Measurements from ENCODE around the gene FREM2.

FREM2 gene

DNA sequence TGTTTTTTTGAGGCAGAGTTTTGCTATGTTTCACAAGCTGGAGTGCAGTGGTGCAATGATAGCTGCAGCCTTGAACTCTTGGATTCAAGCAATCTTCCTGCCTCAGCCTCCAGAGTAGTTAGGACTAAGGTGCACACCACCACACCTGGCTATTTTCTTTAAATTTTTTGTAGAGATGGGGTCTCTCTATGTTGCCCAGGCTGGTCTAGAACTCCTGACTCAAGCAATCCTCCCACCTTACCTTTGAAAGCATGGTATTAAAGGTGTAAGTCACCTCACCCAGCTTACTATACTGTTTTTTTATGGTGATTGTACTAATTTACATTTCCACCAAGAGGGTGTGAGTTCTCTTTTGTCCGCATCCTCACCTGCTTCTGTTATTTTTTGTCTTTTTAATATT, 110.0 kb downstream of the FREM2 start:
- H3K4me3 ChIP-seq (ENCODE audit: control insufficient read depth, low read depth, low read length), result no peak overlapping the region
- DNase-seq (ENCODE audit: low read depth), result no peak
- TF ChIP-seq, protein P1, sequence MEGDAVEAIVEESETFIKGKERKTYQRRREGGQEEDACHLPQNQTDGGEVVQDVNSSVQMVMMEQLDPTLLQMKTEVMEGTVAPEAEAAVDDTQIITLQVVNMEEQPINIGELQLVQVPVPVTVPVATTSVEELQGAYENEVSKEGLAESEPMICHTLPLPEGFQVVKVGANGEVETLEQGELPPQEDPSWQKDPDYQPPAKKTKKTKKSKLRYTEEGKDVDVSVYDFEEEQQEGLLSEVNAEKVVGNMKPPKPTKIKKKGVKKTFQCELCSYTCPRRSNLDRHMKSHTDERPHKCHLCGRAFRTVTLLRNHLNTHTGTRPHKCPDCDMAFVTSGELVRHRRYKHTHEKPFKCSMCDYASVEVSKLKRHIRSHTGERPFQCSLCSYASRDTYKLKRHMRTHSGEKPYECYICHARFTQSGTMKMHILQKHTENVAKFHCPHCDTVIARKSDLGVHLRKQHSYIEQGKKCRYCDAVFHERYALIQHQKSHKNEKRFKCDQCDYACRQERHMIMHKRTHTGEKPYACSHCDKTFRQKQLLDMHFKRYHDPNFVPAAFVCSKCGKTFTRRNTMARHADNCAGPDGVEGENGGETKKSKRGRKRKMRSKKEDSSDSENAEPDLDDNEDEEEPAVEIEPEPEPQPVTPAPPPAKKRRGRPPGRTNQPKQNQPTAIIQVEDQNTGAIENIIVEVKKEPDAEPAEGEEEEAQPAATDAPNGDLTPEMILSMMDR (IDR thresholded peaks at IDR 0.05; ENCODE audit: control insufficient read depth, insufficient read depth, low read depth, low read length, missing control alignments), result no peak

DNA sequence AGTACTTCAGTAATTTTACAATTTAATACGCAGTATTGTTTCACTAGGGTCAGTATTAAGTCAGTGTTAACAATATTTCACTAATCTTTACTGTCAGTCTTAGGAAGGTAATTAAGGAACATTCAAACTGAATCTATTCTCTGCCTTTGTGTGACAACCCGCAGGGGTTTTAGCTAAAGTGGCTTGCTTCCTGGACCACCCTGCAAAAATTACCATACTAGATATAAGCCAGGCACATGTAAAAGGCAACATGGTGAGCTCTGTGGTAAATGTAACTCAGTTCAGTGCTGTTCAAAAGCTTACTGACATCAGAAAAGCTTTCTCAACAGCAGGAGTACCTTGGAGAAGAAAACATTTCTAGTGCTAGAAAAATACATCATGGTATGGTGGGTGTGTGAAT, 116.7 kb downstream of the FREM2 start:
- TF ChIP-seq, protein P1 (IDR thresholded peaks at IDR 0.05; ENCODE audit: control insufficient read depth, insufficient read depth, low read depth, low read length, missing control alignments), result no peak
- DNase-seq (ENCODE audit: low read depth), result no peak
- H3K4me3 ChIP-seq (ENCODE audit: control insufficient read depth, low read depth, low read length), result no peak overlapping the region

DNA sequence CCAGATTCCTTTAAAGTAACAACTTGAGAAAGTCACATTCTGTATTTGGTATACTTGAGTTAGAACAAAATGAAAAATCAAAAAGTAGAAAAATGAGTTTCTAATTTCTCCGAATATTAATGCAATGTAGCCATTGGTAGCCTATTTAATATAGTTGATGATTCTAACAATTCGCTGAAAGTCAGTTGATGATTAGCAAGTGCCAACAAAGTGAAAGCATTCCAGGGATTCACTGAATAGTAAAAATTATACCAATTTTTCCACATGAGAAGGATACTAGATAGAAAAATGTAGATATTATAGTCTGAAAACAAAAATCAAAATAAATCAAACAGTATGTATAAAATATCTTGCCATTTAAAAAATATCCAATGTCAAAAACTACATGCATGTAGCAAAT, 117.2 kb downstream of the FREM2 start:
- TF ChIP-seq, protein P1 (IDR thresholded peaks at IDR 0.05; ENCODE audit: control insufficient read depth, insufficient read depth, low read depth, low read length, missing control alignments), result no peak
- H3K4me3 ChIP-seq (ENCODE audit: control insufficient read depth, low read depth, low read length), result no peak overlapping the region
- no peak for DNase-seq (ENCODE audit: low read depth)

DNA sequence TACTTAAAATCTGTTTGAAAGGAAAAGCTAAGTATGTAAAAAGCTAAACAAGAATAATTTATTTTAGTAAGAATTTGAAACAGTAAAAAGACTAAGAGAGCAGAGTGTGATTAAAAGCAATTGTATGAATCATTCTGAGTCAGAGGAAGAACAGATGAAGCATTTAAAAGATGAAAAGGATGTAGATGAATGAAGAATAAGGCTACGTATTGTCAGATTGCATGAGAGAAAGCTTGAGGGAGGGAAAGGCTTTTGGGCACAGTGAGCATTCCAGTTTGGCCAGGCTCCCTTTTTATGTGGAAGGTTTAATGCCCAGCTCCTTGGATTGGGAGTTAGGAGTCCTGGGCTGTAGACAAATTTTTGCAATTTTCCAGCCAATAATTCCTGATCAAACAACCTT, 117.7 kb downstream of the FREM2 start:
- TF ChIP-seq, protein P1 (IDR thresholded peaks at IDR 0.05; ENCODE audit: control insufficient read depth, insufficient read depth, low read depth, low read length, missing control alignments), result no peak
- H3K4me3 ChIP-seq (ENCODE audit: control insufficient read depth, low read depth, low read length), result no peak overlapping the region
- no peak for DNase-seq (ENCODE audit: low read depth)

DNA sequence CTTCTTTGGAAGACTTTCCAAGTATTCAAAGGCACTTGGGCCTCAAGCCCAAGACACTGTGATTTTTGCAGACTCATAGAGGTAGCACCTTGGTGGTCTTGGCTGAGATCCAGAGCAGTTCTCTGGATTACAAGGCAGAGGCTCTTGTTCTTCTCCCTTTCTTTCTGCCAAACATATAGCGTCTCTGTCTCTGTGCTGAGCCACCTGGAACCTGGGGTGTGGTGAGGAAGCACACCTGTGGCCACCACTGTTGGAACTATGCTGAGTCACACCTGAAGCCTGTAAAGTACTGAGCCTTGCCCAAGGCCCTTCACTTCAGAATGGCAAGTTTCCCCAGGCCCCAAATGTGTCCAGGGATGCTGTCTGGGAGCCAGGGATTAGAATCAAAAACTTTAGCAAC, 127.5 kb downstream of the FREM2 start:
- no peak overlapping the region for H3K4me3 ChIP-seq (ENCODE audit: control insufficient read depth, low read depth, low read length)
- TF ChIP-seq, protein P1 (IDR thresholded peaks at IDR 0.05; ENCODE audit: control insufficient read depth, insufficient read depth, low read depth, low read length, missing control alignments), result no peak
- no peak for DNase-seq (ENCODE audit: low read depth)

DNA sequence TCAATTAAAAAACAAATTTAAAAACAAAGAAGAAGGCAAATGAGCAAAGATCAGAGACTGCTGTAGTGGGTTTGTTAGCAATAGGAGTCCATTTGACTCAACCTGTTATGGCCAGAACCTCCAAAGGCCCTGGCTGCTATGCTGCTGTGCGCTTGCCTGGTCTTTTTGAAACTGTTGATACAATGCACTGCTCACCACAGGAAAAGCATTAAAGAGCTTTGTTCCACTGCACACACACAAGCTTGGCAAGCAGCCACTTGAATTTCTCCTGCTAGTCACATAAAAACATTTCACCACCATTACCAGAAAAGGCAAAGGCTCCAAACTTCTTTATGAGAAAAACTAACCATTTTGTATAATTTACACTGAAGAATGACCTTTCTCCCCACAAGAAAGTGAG, 132.2 kb downstream of the FREM2 start:
- DNase-seq (ENCODE audit: low read depth), result no peak
- H3K4me3 ChIP-seq (ENCODE audit: control insufficient read depth, low read depth, low read length), result no peak overlapping the region
- TF ChIP-seq, protein P1 (IDR thresholded peaks at IDR 0.05; ENCODE audit: control insufficient read depth, insufficient read depth, low read depth, low read length, missing control alignments), result no peak

DNA sequence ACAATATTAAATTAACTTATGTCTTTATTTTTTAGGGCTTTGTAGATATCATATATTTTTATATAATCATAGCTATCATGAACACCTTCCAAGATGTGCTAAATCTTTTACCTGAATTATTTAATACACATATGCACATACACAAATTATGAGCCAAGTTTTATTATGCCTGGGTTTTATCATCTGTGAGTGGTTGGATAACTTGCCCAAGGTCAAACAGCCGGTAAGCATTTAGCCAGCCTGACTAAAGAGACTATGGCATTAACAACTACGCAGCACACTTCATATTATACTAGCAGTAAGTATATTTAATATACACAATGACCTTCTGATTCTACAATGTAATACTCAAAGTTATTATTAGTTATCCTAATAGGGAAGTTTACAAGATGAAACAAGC, 132.7 kb downstream of the FREM2 start:
- TF ChIP-seq, protein P1 (IDR thresholded peaks at IDR 0.05; ENCODE audit: control insufficient read depth, insufficient read depth, low read depth, low read length, missing control alignments), result no peak
- DNase-seq (ENCODE audit: low read depth), result no peak
- H3K4me3 ChIP-seq (ENCODE audit: control insufficient read depth, low read depth, low read length), result no peak overlapping the region
